GM03348 (cell line): ENCODE data around the gene ADAMTSL1.
A peak's percentile ranks its signal among the peaks of the same experiment; 100 is the strongest.

Source experiments
- DNase-seq: peaks from one replicate; pipeline ENCODE4 v3.0.0; 2012; ENCODE audit warnings: low spot score

Gene ADAMTSL1, protein sequence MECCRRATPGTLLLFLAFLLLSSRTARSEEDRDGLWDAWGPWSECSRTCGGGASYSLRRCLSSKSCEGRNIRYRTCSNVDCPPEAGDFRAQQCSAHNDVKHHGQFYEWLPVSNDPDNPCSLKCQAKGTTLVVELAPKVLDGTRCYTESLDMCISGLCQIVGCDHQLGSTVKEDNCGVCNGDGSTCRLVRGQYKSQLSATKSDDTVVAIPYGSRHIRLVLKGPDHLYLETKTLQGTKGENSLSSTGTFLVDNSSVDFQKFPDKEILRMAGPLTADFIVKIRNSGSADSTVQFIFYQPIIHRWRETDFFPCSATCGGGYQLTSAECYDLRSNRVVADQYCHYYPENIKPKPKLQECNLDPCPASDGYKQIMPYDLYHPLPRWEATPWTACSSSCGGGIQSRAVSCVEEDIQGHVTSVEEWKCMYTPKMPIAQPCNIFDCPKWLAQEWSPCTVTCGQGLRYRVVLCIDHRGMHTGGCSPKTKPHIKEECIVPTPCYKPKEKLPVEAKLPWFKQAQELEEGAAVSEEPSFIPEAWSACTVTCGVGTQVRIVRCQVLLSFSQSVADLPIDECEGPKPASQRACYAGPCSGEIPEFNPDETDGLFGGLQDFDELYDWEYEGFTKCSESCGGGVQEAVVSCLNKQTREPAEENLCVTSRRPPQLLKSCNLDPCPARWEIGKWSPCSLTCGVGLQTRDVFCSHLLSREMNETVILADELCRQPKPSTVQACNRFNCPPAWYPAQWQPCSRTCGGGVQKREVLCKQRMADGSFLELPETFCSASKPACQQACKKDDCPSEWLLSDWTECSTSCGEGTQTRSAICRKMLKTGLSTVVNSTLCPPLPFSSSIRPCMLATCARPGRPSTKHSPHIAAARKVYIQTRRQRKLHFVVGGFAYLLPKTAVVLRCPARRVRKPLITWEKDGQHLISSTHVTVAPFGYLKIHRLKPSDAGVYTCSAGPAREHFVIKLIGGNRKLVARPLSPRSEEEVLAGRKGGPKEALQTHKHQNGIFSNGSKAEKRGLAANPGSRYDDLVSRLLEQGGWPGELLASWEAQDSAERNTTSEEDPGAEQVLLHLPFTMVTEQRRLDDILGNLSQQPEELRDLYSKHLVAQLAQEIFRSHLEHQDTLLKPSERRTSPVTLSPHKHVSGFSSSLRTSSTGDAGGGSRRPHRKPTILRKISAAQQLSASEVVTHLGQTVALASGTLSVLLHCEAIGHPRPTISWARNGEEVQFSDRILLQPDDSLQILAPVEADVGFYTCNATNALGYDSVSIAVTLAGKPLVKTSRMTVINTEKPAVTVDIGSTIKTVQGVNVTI (N-terminal part only)

GRCh38 chr9:18473652-18474279 lies at the start of gene ADAMTSL1:
TSS of gene ADAMTSL1 (plus strand) at chr9:18474153. CDS start at chr9:18474233, 80 bp downstream.
- peak; percentile 68 for DNase-seq

GRCh38 chr9:18427691-18428090 lies 46.3 kb upstream of the ADAMTSL1 start:
- DNase-seq: no peak

GRCh38 chr9:18428661-18429060 lies 45.3 kb upstream of the ADAMTSL1 start:
- DNase-seq: peak; percentile 13

DNA sequence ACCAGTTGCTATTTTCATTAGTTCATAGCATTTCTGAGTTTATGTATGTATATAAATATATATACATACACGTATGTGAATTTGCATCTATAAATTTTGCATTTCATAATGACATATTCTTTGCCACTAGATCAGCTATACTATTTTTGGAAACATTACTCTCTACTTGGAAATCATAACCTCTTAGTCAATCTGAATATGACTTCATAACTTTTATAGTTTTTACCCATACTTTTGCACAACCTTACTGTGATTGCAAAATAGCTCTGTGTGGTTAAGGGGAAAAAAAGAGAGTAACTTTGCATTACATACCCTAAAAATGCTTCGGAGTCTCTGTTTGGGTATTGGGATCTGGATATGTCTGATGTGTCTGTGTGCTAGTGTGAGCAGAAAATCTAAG lies 44.9 kb upstream of the ADAMTSL1 start:
- peak; percentile 48 for DNase-seq

- no peak for DNase-seq
Observed at GRCh38 chr9:18433620-18434019, 40.3 kb upstream of the ADAMTSL1 start.

DNA sequence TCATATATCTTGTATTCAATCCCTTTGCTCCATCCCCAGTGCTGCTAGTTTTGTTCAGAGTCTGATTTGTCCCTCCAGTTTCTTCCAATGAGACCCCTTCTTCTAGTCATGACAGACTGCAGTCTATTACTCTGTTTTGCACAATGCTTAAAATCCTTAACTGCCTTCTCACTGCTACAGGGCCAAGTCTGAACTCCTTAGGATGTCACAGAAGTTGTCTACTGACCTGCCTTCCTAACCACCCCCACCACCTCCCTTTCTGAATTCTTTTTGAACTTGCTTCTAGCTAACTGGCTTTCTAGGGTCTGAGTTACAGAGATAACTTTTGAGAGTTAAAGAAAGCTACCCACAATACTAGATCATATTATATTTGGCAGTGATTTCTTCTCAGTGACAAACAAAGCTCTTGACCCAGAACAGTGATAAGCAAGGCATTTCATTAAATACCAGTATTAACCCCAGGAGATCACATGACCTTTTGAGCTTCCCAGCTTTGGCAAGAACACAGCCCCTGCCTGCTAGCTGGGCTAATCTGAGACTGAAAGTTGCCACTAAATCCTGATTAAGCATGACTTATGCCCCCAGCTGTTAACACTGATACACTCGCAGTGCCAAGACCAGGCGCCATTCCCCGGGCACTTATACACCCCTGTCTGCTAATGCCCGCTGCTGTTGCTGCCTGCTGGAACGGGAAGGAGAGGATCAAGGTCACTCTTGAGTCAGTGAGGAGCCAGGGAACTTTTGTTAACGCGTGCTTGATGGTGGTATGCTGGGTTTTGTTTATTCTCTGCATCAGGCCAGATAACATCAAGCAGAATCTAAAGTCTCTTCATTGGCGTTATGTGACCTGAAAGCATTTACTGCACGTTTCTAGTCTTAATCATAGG lies 36.4 kb upstream of the ADAMTSL1 start:
- peak; percentile 19 for DNase-seq

GRCh38 chr9:18438300-18438925 lies 35.5 kb upstream of the ADAMTSL1 start:
- peak; percentile 50 for DNase-seq

GRCh38 chr9:18438951-18439350 lies 35.0 kb upstream of the ADAMTSL1 start:
- no peak for DNase-seq

DNA sequence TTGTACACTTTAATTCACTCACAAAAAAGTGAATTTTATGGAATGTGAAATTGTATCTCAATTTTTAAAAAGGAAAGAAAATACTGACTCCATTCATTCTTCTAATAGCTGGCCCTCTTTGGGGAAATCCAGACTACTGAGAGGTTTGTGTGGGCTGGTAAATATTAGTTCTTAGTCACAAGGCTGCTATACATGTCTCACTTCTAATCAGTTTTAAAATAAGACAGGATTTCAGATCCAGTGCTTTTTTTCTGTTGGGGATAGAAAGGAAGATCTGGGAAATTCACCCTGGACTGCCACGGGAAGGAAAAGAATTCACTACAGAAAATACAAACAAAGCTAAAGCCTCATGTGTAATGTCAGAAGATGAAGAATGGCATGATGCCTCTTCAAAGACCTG lies 32.7 kb upstream of the ADAMTSL1 start:
- DNase-seq: peak; percentile 37

- DNase-seq: peak; percentile 76
Observed at GRCh38 chr9:18442629-18443491, 31.1 kb upstream of the ADAMTSL1 start.

DNA sequence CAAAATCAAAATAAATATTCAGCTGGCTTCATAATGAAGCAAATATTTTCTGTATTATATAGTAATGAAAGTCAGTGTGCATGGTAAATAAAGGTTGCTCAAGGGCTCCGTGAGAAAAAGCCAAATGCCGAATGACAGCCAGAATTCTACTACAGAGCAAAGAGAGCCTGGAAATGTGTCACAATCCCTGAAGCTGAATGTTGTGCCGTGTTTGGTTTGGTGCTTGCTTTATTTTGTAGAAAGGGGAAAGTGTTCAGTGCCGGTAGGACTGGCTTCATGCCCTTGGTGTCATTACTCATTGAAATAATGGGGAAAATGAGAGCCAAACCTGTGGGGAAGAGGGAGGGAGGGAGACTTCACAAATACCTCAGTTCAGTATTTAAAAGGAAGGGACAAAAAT lies 26.8 kb upstream of the ADAMTSL1 start:
- DNase-seq: peak; percentile 26

DNA sequence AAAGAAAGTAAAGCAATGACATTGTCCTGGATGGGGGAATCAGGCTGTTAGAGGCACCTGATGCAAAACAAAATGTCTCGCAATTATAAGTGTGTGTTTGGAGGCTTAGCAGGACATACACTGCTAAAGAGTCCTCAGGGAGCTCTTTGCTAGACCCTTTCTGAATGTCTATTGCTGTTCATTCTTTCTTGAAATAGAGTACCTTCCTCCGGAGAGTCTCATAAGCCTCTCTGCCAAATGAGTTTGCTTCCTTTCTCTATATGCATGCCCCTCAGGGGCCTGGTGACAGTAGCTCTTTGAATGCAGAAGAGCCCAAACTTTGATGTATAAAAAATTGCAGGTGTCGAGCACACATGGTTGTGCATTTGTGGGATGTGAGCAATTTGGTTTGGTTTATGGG lies 26.4 kb upstream of the ADAMTSL1 start:
- DNase-seq: no peak

- DNase-seq: no peak
Observed at GRCh38 chr9:18448101-18448500, 25.9 kb upstream of the ADAMTSL1 start.

GRCh38 chr9:18451406-18451805 lies 22.5 kb upstream of the ADAMTSL1 start:
- peak; percentile 41 for DNase-seq

- DNase-seq: peak; percentile 24
Observed at GRCh38 chr9:18452276-18452675, 21.7 kb upstream of the ADAMTSL1 start.

DNA sequence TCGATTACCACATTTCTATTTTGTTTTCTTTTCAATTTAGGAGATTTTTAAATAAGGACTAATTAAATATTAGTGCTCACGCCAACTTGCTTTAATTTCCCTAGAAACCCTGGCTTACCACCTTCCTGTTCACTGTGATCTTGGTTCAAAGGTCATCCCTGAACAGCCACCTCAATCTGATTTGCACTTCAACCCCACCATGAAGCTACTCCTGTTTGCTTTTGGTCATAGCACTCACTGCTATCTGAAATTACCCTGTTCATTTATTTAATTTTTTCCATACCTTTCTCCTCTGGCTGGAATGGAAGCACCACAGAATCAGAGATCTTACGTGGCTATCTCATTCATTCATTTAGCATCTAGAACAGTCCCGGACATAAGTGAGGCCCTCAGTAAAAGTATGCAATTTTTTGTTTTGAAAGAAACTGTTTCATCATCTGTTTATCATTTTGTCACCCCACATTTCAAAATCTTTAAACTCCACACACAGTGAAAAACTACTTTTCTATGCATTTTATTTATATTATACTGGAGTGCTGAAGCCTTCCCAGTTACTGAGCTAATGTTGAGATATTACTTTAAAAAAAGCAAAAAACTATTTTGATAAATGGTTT lies 17.2 kb upstream of the ADAMTSL1 start:
- DNase-seq: no peak

DNA sequence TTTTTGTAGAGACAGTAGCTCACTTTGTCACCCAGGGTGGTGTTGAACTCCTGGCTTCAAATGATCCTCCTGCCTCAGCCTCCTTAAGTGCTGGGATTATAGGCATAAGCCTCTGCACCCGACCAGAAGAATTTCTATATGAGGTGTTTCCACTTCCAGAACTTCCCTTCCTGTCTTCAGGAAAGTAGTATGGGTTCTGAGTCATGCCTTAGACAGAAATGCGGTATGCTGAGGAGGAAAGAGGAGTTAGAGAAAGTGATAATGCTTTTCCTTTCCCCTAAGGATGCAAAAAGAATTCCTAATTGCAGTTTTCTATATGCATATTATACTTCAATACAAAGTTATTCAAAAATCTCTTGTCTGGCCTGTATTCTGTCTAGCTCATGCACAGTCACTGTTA lies 16.4 kb upstream of the ADAMTSL1 start:
- no peak for DNase-seq

DNA sequence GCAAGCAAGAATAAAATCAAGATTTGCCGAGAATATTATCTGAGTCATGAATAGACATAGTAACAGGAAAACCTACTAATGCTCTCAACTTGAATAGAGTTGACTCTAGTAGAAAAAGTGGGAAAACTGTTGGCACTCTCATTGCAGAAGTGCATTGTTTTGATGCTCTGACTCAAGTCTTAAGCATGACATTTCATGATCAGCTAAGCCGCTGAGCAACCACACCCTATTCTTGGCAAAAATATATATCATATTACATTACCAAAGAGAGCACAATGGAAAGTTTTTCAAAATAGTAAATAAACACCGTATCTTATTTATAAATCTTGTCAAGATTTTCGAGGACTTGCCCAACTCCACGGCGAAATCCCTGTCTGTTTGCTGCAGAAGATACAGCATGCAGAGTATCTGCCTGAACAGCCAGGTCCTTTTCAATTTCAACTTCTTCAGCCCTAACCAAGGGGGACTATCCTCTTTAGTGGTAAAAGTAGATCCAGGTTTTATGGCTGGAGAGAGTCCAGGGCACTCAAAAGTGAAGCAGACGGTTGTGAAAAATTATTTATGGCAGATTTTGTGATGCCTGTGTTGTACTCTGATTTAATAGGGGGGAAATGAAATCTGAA lies 13.9 kb upstream of the ADAMTSL1 start:
- DNase-seq: peak; percentile 75
